GM19438 (cell line): ENCODE results near the gene NKD1.
"Not testable (repeated sequence)": the region's sequence is repeated elsewhere in the genome, so short reads cannot be mapped to it uniquely, and the experiment has no call there.

Experiments
- ATAC-seq: cut with Tn5 transposase; IDR thresholded peaks from one replicate; pipeline ENCODE4 v1.9.1; 2021; ENCODE audit warnings: low read depth; ENCODE audit not compliant: unreplicated experiment

The NKD1 gene

GRCh38 chr16:50548125-50548908 lies at the start of gene NKD1:
Gene NKD1 (plus strand): TSS chr16:50548396. CDS start chr16:50548554, 158 bp downstream.
- ATAC-seq, result peak; percentile 78

GRCh38 chr16:50498431-50499155 lies 49.6 kb upstream of the NKD1 start:
- ATAC-seq, result no peak

DNA sequence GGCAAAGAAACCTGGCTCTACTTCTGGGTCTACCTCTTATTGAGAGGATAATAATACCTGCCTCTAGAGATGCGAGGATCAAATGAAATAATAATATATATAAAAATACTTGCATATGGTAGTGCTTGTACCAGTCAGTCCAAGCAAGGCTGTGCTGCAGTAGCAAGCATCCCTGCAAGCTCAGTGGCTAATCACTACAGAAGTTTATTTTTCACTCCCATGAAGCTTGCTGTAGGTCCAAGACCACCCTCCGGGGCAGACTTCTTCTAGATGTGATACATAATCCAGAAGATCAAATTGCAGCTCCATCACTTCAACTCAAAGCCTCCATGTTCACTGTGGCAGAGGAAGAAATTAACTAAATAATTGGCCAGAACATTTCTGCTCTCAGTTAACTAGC lies 48.9 kb upstream of the NKD1 start:
- ATAC-seq, result no peak

GRCh38 chr16:50500171-50500874 lies 47.9 kb upstream of the NKD1 start:
- ATAC-seq, result no peak

- no peak for ATAC-seq
Observed at GRCh38 chr16:50501251-50501650, 46.9 kb upstream of the NKD1 start.

DNA sequence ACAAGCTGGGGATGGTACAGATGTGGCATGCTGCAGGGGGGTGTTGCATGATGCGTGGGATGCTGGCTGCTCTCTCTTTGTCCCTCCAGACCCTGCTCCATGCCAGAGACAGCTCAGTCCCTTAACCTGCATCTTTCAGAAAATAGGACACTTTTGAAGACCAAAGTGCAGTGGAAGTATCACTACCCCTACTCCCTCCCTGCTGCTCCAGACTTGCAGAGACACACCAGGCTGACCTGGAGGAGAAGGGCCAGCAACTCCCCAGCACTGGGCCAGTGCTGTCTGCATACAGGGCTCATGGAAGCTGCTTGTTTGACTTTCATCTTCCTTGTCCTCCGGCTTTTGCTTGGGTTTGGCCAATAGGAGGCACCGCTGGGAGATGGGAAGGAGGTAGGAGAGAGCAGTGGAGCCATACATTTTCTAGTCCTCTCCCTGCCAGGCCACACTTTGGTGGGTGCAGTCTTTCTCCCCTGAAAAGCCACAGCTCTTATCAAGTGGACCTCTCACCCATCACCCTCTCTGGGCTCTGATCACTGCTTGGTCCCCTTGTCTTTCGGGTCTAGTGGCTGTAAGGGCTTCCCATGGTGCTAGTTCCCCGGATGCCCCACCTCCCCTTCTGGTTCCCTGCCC lies 46.1 kb upstream of the NKD1 start:
- ATAC-seq, result no peak

- no peak for ATAC-seq
Observed at GRCh38 chr16:50502616-50503011, 45.6 kb upstream of the NKD1 start.

DNA sequence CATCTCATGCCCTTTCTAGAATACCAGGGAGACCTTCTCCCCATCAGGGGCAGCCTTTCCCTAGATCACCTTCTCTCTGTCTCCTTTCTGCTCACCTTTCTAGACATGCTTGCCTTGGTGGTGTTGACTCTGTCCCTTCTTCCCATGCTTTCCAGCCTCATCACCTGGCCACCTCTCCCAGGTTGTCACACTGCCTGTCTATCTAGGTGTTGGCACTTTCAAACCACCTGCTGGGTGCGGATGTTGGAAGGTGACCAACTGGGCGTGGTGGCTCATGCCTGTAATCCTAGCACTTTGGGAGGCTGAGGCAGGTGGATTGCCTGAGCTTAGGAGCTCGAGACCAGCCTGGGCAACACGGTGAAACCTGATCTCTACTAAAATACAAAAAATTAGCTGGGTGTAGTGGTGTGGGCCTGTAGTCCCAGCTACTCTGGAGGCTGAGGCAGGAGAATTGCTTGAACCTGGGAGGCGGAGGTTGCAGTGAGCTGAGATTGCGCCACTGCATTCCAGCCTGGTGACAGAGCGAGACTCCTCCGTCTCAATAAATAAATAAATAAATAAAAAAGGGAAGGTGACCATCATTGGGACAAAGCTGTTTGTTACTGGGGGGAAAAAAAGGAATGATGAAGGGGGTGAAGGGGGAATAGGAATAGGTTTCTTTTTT lies 44.2 kb upstream of the NKD1 start:
- ATAC-seq, result not testable (repeated sequence)

DNA sequence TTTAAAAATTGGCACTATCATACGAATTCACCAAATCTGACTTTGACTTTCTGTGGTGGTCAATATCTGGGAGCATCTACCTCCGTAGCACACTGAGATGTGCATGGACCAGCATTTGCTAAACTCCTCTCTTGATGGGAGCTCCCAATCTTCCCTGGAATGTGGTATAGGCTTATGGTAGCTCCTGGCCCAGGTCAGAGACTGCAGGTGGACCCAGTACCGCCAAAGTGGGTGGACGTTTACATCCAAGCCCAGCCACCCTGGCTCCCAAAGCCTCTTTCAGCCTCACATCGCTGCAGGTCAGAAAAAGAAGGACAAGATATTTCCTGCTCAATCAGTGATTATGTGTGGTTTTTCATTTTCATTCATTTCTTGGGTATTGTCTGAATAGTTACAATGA lies 43.1 kb upstream of the NKD1 start:
- no peak for ATAC-seq

- no peak for ATAC-seq
Observed at GRCh38 chr16:50505714-50506542, 42.3 kb upstream of the NKD1 start.

DNA sequence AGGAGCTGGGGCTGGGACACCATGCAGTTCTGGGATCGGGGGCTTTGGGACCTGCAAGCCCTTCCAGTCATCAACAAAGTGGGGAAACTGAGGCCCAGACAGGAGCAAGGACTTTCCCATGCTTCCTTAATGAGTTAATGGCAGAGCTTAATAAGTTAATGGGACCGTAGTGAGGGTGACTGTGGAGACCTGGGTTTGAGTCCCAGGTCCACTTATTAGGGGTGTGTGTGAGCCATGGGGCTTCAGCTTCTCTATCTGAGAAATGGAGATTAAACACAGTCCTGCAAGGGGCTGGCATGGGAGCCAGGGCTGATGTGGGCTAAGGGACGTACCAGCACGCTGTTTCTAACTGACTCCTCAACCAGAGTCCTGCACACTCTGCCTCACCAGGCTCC lies 41.7 kb upstream of the NKD1 start:
- no peak for ATAC-seq

GRCh38 chr16:50507397-50507796 lies 40.8 kb upstream of the NKD1 start:
- ATAC-seq, result no peak

GRCh38 chr16:50509521-50510341 lies 38.5 kb upstream of the NKD1 start:
- no peak for ATAC-seq

DNA sequence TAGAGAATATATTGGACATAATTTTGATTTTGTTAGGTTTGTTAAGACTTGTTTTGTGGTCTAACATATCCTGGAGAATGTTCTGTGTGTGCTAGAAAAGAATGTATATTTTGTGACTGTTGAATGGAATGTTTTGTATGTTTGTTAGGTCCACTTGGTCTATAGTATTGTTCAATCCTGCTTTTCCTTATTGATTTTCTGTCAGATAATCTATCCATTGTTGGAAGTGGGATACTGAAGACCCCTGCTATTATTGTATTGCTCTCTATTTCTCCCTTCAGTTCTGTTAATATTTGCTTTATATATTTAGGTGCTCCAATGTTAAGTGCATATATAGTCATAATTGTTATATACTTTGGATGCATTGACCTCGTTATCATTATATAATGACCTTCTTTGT lies 33.0 kb upstream of the NKD1 start:
- ATAC-seq, result no peak

DNA sequence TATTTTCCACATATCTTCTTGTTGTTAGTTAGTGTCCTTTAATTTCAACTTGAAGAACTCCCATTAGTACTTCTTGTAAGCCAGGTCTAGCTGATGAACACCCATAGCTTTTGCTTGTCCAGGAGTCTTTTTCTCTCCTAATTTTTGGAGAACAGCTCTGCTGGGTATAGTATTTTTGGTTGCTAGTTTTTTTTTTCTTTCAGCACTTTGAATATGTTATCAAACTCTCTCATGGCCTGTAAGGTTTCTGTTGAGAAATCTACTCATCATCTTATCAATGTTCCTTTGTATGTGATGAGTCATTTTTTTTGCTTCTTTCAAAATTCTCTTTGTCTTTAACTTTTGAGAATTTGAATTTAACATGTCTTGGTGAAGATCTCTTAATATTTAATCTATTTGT lies 31.8 kb upstream of the NKD1 start:
- no peak for ATAC-seq

DNA sequence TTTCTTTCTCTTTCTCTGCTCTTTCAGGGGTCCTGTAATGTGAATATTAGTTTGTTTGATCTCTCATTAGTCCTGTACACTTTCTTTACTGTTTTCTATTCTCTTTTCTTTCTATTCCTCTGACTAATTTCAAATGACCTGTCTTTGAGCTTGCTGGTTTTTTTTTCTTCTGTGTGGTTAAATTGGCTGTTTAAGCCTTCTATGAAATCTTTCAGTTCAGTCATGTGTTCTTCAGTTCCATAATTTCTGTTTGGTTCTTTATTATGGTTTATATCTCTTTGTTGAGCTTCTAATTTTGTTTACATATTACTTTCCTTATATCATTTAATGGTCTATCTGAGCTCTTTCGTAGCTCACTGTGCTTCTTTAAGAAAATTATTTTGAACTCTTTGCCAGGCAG lies 31.3 kb upstream of the NKD1 start:
- no peak for ATAC-seq

DNA sequence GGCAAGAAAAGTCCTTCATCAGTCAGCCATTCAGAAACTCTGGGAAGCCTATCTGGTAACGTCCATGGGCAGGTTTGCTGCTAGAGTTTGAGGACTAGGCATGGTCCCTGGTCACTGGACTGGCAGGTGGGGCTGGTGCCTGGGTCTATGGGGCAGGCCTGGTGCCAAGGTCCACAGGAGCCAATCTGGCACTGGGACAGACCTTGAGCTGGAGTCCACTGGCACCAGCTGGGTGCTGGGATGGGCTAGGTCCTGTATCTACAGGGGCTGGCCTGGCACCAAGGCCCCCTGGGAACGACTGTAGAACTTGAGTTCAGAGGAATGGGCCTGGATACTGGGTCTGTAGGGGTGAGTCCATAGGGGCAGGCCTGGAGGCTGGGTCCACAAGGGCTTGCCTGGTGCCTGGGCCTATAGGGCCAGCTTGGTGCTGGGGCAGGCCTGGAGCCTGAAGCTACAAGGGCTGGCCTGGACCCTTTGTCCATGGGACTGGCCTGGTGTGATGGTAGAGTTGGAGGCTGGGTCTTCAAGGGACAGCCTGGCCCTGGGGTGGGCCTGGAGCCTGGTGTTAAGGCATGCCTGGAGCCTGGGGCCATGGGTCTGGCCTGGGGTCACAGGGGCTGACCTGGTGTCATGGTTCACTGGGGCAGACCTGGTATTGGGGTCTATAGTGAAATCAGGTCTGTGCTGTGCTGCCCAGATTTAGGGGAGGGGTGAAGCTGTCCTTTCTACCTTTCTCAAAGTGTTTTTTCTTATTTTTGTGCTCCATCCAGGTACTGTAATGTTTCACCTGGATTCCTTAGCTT lies 30.5 kb upstream of the NKD1 start:
- ATAC-seq, result no peak

DNA sequence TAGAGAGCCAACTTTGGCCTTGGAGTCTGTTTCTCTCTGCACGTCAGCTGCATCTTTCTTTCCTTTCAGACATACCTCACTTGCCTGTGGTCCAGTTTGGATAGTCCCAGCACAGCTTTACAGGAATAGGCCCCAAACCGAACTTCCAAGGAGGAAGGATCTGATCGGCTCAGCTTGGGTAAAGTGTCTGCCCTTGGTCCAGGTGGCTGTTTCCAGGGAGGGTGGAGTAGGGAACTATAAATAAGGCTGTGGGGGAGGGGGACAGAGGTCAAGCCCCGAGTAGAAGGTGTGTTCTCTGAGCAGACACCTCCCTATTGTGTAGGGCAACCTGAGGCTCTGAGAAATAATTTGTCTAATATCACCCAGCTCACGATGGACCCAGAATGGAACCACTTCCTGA lies 29.2 kb upstream of the NKD1 start:
- no peak for ATAC-seq
